HepG2 (cell line): Measurements from ENCODE around the gene VEZF1. TPM values are rescaled to one million over a fixed set of nuclear protein-coding genes. Genes with fewer than 3 reads are reported as not detected.

Experiments
- ASH2L ChIP-seq: fragments of 300-600, 200-600 bp; sonication (generic); IDR thresholded peaks from 2 replicates; pipeline ENCODE4 v1.7.0; 2017; ENCODE audit warnings: low read depth, mild to moderate bottlenecking, moderate library complexity, mixed read lengths, low read length; ENCODE audit not compliant: insufficient read length
- BRCA1 ChIP-seq: sonication (generic); formaldehyde crosslinking; IDR thresholded peaks from 2 replicates; pipeline ENCODE4 v1.4.0; 2020; ENCODE audit warnings: missing genetic modification reagents
- GATAD2A ChIP-seq: IDR thresholded peaks from 2 replicates; pipeline ENCODE4 v1.6.1; 2016
- HDAC2 ChIP-seq: sonication (generic); formaldehyde crosslinking; IDR thresholded peaks from 2 replicates; pipeline ENCODE4 v1.4.0; 2020; ENCODE audit warnings: missing genetic modification reagents
- HMGA1 ChIP-seq: sonication (generic); formaldehyde crosslinking; conservative IDR thresholded peaks from 2 replicates; pipeline ENCODE4 v1.4.0; 2020; ENCODE audit warnings: missing genetic modification reagents
- HNF4A ChIP-seq: sonication (generic); formaldehyde crosslinking; IDR thresholded peaks from 2 replicates; pipeline ENCODE4 v1.4.0; 2020; ENCODE audit warnings: missing genetic modification reagents
- HNRNPH1 ChIP-seq: fragments of 200-400 bp; formaldehyde crosslinking; optimal IDR thresholded peaks from 2 replicates; pipeline ENCODE3; 2017; ENCODE audit warnings: mild to moderate bottlenecking, low read depth, low read length
- HNRNPK ChIP-seq: fragments of 200-400 bp; formaldehyde crosslinking; IDR thresholded peaks from 2 replicates; pipeline ENCODE4 v1.6.1; 2018; ENCODE audit warnings: low read length, low read depth, moderate library complexity, mild to moderate bottlenecking; ENCODE audit not compliant: poor library complexity, severe bottlenecking
- MXD4 ChIP-seq: IDR thresholded peaks from 2 replicates; pipeline ENCODE4 v1.6.1; 2016; ENCODE audit warnings: mild to moderate bottlenecking, missing biosample characterization, missing genetic modification reagents
- REL ChIP-seq: sonication (generic); formaldehyde crosslinking; conservative IDR thresholded peaks from 2 replicates; pipeline ENCODE4 v1.8.0; 2022; ENCODE audit warnings: mild to moderate bottlenecking, missing genetic modification reagents, moderate library complexity
- SAP130 ChIP-seq: IDR thresholded peaks from 2 replicates; pipeline ENCODE4 v1.6.1; 2016; ENCODE audit warnings: low read depth
- ZBTB25 ChIP-seq: IDR thresholded peaks from 2 replicates; pipeline ENCODE4 v1.6.1; 2018; ENCODE audit warnings: missing genetic modification reagents
- ZBTB42 ChIP-seq: sonication (generic); formaldehyde crosslinking; IDR thresholded peaks from 2 replicates; pipeline ENCODE4 v1.5.0; 2020; ENCODE audit warnings: mild to moderate bottlenecking, missing genetic modification reagents
- ZBTB44 ChIP-seq: sonication (generic); formaldehyde crosslinking; IDR thresholded peaks from 2 replicates; pipeline ENCODE4 v1.4.0; 2020; ENCODE audit warnings: missing genetic modification reagents
- ZNF12 ChIP-seq: sonication (generic); formaldehyde crosslinking; IDR thresholded peaks from 2 replicates; pipeline ENCODE4 v1.5.0; 2020; ENCODE audit warnings: missing genetic modification reagents
- ZNF136 ChIP-seq: sonication (generic); formaldehyde crosslinking; IDR thresholded peaks from 2 replicates; pipeline ENCODE4 v1.8.1; 2022; ENCODE audit warnings: low read depth, mild to moderate bottlenecking, moderate library complexity, missing genetic modification reagents
- ZNF263 ChIP-seq: sonication (generic); formaldehyde crosslinking; IDR thresholded peaks from 2 replicates; pipeline ENCODE4 v1.4.0; 2020; ENCODE audit warnings: missing genetic modification reagents
- ZNF30 ChIP-seq: sonication (generic); formaldehyde crosslinking; IDR thresholded peaks from 2 replicates; pipeline ENCODE4 v1.5.0; 2020; ENCODE audit warnings: mild to moderate bottlenecking, missing genetic modification reagents
- ZNF382 ChIP-seq: sonication (generic); formaldehyde crosslinking; IDR thresholded peaks from 2 replicates; pipeline ENCODE4 v1.5.0; 2020; ENCODE audit warnings: missing genetic modification reagents, mild to moderate bottlenecking, borderline replicate concordance
- ZNF589 ChIP-seq: sonication (generic); formaldehyde crosslinking; conservative IDR thresholded peaks from 2 replicates; pipeline ENCODE4 v1.8.0; 2022; ENCODE audit warnings: mild to moderate bottlenecking, moderate library complexity, missing genetic modification reagents
- ZNF737 ChIP-seq: sonication (generic); formaldehyde crosslinking; IDR thresholded peaks from 2 replicates; pipeline ENCODE4 v1.5.0; 2020; ENCODE audit warnings: missing genetic modification reagents, mild to moderate bottlenecking, borderline replicate concordance
- ZNF781 ChIP-seq: sonication (generic); formaldehyde crosslinking; IDR thresholded peaks from 2 replicates; pipeline ENCODE4 v1.5.1; 2020; ENCODE audit warnings: borderline replicate concordance, mild to moderate bottlenecking, missing genetic modification reagents; ENCODE audit errors: not compliant biosample characterization
- ZUFSP ChIP-seq: sonication (generic); formaldehyde crosslinking; IDR thresholded peaks from 2 replicates; pipeline ENCODE4 v1.9.0; 2021; ENCODE audit warnings: missing genetic modification reagents, mild to moderate bottlenecking, borderline replicate concordance
- polyA plus RNA-seq, 8 experiments: library from polyadenylated mRNA; depleted of rRNA in 3 of 8; stranded (reverse) in 7 of 8; unstranded in 1 of 8; fragments of >200 nt; fragmentation: Illumina TruSeq in 4 of 8; extraction: Trizol in 4 of 8; gene quantifications; 2 replicates each; pipeline versions ENCODE4 v1.2.1 to v1.2.3, GENCODE V29; 2011 to 2016; ENCODE audit warnings: low read depth in 4 of 8, missing spikeins in 1 of 8, mixed read lengths in 1 of 8; ENCODE audit not compliant: insufficient read depth in 1 of 8
- total RNA-seq, 5 experiments: library from RNA; depleted of rRNA; stranded (reverse); fragments of >200 nt; fragmentation: Illumina TruSeq; extraction: Trizol; gene quantifications; 2 replicates each; pipeline ENCODE4 v1.2.3, GENCODE V29; 2016; ENCODE audit warnings: low read depth in 1 of 5
- TF ChIP-seq, protein P1 (sequence below): sonication (generic); formaldehyde crosslinking; IDR thresholded peaks from 2 replicates; pipeline ENCODE4 v1.8.0; 2022; ENCODE audit warnings: mild to moderate bottlenecking, missing genetic modification reagents; ENCODE audit not compliant: insufficient replicate concordance
- TF ChIP-seq, protein P2 (sequence below): sonication (generic); formaldehyde crosslinking; IDR thresholded peaks from 2 replicates; pipeline ENCODE4 v1.5.0; 2020; ENCODE audit warnings: missing genetic modification reagents

Gene VEZF1
- total and polyA plus RNA-seq, 2 of the 13 experiments (the other 11 are each of a cell fraction or from before 2014, with no cell fraction given): 45.9 to 49.7 TPM

DNA sequence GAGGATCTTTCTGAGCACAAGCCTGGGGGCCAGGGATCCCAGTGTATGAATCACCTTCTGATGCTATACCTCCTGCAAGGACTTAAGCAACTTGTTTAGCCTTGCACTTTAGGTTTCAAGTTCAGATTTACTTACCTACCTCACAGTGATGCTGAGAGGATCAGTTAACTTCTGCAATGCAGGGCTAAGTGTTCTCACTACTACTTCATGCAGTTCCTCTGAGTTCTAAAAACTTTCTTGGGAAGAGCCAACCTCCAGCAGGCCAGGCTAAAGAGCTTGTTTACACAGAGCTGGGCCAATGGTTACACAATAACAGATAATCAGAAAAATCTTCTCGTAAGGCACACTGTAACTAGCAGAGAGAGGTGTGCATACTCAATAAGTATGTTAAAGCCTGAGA lies 13.0 kb downstream of the VEZF1 start (continued):
- TF ChIP-seq, protein P1, sequence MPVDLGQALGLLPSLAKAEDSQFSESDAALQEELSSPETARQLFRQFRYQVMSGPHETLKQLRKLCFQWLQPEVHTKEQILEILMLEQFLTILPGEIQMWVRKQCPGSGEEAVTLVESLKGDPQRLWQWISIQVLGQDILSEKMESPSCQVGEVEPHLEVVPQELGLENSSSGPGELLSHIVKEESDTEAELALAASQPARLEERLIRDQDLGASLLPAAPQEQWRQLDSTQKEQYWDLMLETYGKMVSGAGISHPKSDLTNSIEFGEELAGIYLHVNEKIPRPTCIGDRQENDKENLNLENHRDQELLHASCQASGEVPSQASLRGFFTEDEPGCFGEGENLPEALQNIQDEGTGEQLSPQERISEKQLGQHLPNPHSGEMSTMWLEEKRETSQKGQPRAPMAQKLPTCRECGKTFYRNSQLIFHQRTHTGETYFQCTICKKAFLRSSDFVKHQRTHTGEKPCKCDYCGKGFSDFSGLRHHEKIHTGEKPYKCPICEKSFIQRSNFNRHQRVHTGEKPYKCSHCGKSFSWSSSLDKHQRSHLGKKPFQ (CRISPR knock-in tag): no peak
- TF ChIP-seq HMGA1 (CRISPR knock-in tag): no peak
- TF ChIP-seq ZNF589: no peak
- TF ChIP-seq, protein P2, sequence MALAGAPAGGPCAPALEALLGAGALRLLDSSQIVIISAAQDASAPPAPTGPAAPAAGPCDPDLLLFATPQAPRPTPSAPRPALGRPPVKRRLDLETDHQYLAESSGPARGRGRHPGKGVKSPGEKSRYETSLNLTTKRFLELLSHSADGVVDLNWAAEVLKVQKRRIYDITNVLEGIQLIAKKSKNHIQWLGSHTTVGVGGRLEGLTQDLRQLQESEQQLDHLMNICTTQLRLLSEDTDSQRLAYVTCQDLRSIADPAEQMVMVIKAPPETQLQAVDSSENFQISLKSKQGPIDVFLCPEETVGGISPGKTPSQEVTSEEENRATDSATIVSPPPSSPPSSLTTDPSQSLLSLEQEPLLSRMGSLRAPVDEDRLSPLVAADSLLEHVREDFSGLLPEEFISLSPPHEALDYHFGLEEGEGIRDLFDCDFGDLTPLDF (CRISPR knock-in tag): no peak
- 0 out of 2 replicates have a peak, but pooled peaks have one; percentile 46 for TF ChIP-seq ZBTB25 (CRISPR knock-in tag)
- TF ChIP-seq ZNF382 (CRISPR knock-in tag): no peak
- TF ChIP-seq ZBTB42 (CRISPR knock-in tag): no peak
- TF ChIP-seq ZUFSP (CRISPR knock-in tag): no peak
- TF ChIP-seq ZNF136 (CRISPR knock-in tag): 0 out of 2 replicates have a peak, but pooled peaks have one; percentile 18
- no peak for TF ChIP-seq ZNF737
- peak; percentile 84 for TF ChIP-seq HDAC2 (CRISPR knock-in tag)
- TF ChIP-seq HNRNPK: no peak
- TF ChIP-seq REL: no peak
- TF ChIP-seq ZNF263 (CRISPR knock-in tag): no peak
- TF ChIP-seq ZBTB44 (CRISPR knock-in tag): no peak
- TF ChIP-seq ZNF30 (CRISPR knock-in tag): no peak
- TF ChIP-seq MXD4 (CRISPR knock-in tag): no peak
- peak; percentile 92 for TF ChIP-seq GATAD2A (CRISPR knock-in tag)
- TF ChIP-seq HNRNPH1: no peak
- no peak for TF ChIP-seq ZNF781 (CRISPR knock-in tag)
- TF ChIP-seq HNF4A: peak; percentile 67
- TF ChIP-seq SAP130 (CRISPR knock-in tag): peak; percentile 77
- TF ChIP-seq BRCA1 (CRISPR knock-in tag): no peak
- 0 out of 2 replicates have a peak, but pooled peaks have one; percentile 23 for TF ChIP-seq ZNF12 (CRISPR knock-in tag)
- no peak for TF ChIP-seq ASH2L
